ENCODE data around the gene ATF3. TPM values are rescaled to one million over a fixed set of nuclear protein-coding genes. Genes with fewer than 3 reads are reported as not detected.
"Not testable (repeated sequence)": the region's sequence is repeated elsewhere in the genome, so short reads cannot be mapped to it uniquely, and the experiment has no call there.

Gene ATF3
- total RNA-seq, 2 experiments from 2014 or later: 42.4 to 44.9 TPM

DNA sequence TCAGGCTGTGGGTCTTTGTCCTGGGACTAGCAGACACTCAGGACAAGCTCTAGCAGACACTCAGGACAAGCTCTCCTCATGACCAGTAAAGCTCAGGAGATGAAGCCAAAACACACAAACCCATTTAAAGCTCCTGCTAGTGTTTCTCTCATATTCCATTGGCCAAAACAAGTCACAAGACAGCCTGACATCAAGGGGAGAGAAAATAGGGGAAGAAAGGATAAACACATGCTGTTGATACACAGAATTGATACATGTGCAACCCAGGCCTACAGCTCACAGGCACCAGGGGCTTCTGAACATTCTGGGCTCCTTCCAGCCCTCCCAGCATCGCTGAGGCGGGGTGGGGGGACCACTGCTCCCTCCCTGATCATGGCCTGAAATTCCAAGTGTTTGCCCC is 35.3 kb downstream of the ATF3 start:
- no peak overlapping the region for H3K4me3 Mint-ChIP-seq
- H3K9me3 Mint-ChIP-seq: no peaks in the 10 kb centered on the region
- no peaks in the 10 kb centered on the region for H3K27me3 Mint-ChIP-seq
- no peak for DNase-seq
- no peaks in the 10 kb centered on the region for H3K4me1 Mint-ChIP-seq
- no peaks in the 10 kb centered on the region for H3K36me3 Mint-ChIP-seq
- H3K27ac Mint-ChIP-seq: no peak overlapping the region

DNA sequence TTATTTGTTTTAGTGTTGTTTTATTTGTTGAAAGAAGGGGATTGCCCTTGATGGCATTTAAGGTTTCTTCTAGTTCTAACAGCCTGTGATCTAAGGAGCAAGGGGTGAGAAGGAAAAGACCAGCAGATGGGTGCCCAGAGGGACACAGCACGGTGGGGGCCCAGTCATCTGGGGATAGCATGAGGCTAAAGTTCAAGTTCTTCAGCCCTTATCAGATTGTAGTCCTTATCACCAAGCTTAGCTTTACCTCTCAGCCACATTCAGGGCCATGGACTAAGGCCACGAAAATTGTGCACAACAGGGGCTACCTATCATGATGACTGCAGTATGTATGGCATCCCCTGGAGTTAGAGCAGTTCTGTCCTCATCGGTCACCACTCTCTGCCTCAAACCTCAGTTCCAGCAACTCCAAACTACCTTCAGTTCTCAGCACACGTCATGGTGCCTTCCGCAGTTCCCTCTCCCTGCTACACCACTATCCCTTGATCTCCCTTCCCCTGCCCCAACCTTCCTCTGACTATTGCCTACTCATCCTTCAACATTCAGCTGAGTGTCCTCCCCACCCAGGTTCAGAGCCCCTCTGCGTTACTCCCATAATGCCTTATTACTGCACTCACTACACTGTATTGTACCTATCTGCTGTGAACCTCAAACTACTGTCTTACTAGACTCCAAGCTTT is 36.4 kb downstream of the ATF3 start:
- no peaks in the 10 kb centered on the region for H3K36me3 Mint-ChIP-seq
- H3K9me3 Mint-ChIP-seq: no peaks in the 10 kb centered on the region
- DNase-seq: no peak
- no peak overlapping the region for H3K4me3 Mint-ChIP-seq
- no peak overlapping the region for H3K27ac Mint-ChIP-seq
- no peaks in the 10 kb centered on the region for H3K4me1 Mint-ChIP-seq
- no peaks in the 10 kb centered on the region for H3K27me3 Mint-ChIP-seq

DNA sequence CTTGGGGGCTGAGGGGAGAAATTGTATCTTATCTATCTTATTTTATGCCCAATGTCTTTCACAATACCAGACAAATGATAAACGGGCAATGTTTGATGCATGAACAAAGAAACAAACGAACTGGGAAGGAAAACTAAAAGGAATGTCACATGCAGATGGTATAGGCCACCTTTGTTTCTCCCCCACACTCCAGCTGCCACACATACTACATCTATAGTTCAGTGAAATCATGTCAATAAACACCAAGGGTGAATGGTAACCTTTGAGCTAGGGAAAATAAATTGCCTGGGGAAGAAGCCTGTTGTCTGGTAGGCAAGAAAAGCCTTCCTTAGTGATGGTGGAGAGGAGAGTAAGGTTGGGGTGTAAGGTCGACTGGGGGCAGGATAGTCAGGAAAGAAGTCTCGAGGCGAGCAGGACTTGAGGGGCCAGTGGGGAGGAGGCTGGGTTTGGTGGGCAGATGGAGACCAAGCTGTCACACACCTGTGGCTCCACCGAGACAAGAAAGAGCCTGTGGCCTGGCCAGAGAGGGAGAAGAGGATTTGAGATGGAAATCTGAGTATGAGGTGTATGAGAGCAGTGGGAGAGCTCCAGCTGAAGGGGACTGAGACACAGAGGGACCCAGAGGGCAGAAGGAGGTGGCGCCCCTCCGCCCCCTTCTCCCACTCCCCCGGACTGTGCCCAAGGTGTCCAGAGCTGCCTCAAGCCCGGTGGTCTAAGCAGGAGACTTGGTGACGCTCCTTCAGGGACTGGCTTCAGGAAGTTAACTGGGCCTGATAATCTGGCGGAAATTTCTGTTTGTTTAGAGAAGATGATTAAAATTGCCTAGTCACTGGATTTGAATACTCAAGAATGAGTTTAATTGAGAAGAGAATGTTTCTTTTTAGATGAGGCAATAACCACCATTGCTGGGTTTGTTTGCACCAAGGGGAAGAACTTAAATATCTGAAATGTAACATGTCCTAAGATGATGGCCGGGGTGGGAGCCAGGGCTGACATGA is 37.3 kb downstream of the ATF3 start:
- H3K9me3 Mint-ChIP-seq: no peaks in the 10 kb centered on the region
- no peaks in the 10 kb centered on the region for H3K27me3 Mint-ChIP-seq
- no peaks in the 10 kb centered on the region for H3K4me1 Mint-ChIP-seq
- DNase-seq: no peak
- no peak overlapping the region for H3K27ac Mint-ChIP-seq
- H3K36me3 Mint-ChIP-seq: no peaks in the 10 kb centered on the region
- no peak overlapping the region for H3K4me3 Mint-ChIP-seq

- Mint-ChIP-seq H3K4me3 (no peak overlapping the region), H3K27ac (no peak overlapping the region), H3K4me1 (no peaks in the 10 kb centered on the region), H3K9me3 (no peaks in the 10 kb centered on the region), H3K36me3 (no peaks in the 10 kb centered on the region), H3K27me3 (no peaks in the 10 kb centered on the region)
- DNase-seq: no peak
These were observed 38.0 kb downstream of the ATF3 start for GRCh38 chr1:212646588-212646987.

DNA sequence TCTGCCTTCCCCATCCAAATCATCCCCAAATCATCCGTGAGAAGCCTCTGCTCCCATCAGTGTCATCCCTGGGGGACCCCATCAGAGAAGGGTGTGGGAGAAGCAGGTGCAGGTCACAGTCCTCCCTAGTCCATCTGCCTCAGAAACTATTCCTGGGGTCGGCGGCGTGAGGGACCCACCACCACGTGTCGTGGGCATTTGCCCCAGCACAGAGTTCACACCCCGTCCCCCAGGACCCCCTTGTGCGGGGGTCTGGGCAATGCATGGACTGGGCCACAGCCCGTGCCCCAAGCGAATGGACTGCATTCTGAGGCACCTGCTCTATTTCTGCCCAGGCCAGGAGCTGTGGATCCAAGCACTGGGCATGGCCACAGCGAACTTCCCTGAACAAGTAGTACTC is 38.4 kb downstream of the ATF3 start:
- H3K36me3 Mint-ChIP-seq: no peaks in the 10 kb centered on the region
- H3K4me1 Mint-ChIP-seq: no peaks in the 10 kb centered on the region
- no peak for DNase-seq
- no peak overlapping the region for H3K27ac Mint-ChIP-seq
- no peak overlapping the region for H3K4me3 Mint-ChIP-seq
- H3K9me3 Mint-ChIP-seq: no peaks in the 10 kb centered on the region
- H3K27me3 Mint-ChIP-seq: no peaks in the 10 kb centered on the region

DNA sequence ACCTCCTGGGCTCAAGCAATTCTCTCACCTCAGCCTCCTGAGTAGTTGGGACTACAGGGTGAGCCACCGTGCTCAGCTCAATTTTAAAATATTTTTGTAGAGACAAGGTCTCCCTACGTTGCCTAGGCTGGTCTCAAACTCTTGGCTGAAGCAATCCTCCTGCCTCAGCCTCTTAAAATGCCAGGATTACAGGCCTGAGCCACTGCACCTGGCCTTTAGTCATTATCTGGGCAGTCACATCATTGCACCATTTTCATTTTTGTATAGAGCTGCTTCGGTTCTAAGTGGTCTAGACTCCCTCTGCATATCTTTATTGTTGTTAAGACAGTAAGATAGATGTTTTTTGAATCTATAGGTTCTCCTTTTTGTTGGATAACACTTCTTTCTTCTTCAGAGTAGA is 39.9 kb downstream of the ATF3 start:
- no peaks in the 10 kb centered on the region for H3K27me3 Mint-ChIP-seq
- H3K4me3 Mint-ChIP-seq: no peak overlapping the region
- H3K4me1 Mint-ChIP-seq: no peaks in the 10 kb centered on the region
- H3K9me3 Mint-ChIP-seq: no peaks in the 10 kb centered on the region
- H3K27ac Mint-ChIP-seq: no peak overlapping the region
- no peak for DNase-seq
- H3K36me3 Mint-ChIP-seq: no peaks in the 10 kb centered on the region

DNA sequence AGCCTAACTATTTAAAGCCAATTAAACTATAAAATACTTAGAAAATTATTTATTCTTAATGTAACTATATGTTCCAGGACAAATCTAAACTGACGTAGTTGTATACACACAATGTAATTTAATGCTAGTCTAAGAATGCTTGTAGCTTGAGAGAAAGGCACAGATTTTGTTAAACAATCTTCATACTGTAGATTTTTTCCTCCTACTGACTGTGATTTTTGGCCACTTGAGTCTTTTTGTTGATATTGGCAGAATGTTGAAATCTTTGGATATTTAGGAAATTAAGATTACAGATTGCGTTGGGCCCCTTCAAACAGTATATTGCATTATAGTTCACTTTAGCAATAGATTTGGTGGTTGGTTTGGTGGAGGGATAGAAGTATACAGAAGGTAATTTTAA is 40.5 kb downstream of the ATF3 start:
- peaks cover 3% of the 10 kb centered on the region for H3K27me3 Mint-ChIP-seq
- no peak overlapping the region for H3K27ac Mint-ChIP-seq
- H3K4me3 Mint-ChIP-seq: no peak overlapping the region
- H3K36me3 Mint-ChIP-seq: no peaks in the 10 kb centered on the region
- no peak for DNase-seq
- H3K9me3 Mint-ChIP-seq: no peaks in the 10 kb centered on the region
- no peaks in the 10 kb centered on the region for H3K4me1 Mint-ChIP-seq

GRCh38 chr1:212650228-212650627 is 41.7 kb downstream of the ATF3 start:
- H3K27me3 Mint-ChIP-seq: peaks cover 6% of the 10 kb centered on the region
- H3K27ac Mint-ChIP-seq: no peak overlapping the region
- no peak for DNase-seq
- H3K9me3 Mint-ChIP-seq: no peaks in the 10 kb centered on the region
- H3K36me3 Mint-ChIP-seq: no peaks in the 10 kb centered on the region
- H3K4me3 Mint-ChIP-seq: no peak overlapping the region
- H3K4me1 Mint-ChIP-seq: no peaks in the 10 kb centered on the region

DNA sequence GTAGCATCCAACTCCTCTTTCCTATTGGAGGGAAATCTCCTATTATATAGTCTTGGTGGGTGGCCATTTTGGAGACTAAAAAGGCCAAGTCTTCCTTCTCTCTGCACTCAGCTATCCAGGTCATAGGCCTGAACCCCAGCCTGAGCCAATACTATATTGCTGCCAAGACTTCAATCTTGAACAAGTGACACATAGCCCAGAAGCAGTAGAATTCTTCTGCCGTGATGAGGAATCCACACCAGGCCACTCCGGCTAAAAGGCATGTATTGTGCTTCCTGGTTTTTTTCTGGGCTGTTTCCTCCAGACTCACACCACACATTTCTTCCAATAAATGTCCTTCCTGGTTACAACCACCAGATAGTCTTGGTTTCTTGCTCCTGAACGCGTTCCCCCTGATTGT is 43.0 kb downstream of the ATF3 start:
- DNase-seq: no peak
- H3K9me3 Mint-ChIP-seq: no peaks in the 10 kb centered on the region
- H3K4me3 Mint-ChIP-seq: no peak overlapping the region
- H3K27me3 Mint-ChIP-seq: peaks cover 6% of the 10 kb centered on the region
- H3K36me3 Mint-ChIP-seq: no peaks in the 10 kb centered on the region
- no peak overlapping the region for H3K27ac Mint-ChIP-seq
- no peaks in the 10 kb centered on the region for H3K4me1 Mint-ChIP-seq

DNA sequence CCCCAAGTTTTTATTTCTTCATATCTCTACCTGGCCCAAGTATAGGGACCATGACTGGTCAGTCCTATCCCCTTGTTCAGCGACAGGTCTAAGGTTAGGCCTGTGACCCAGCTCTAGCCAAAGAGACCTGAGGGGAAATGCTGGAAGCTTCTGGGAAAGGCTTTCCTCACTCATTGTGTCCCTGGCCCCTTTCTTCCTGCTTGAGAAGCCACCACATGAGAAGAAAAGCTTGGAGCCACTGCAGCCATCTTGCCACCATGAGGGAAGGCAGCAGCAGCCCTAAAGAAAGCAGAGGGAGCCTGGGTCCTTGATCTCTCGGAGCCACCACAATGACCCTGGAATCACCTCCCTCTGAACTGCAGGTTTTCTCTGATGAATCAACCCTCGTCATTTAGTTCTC is 43.4 kb downstream of the ATF3 start:
- Mint-ChIP-seq H3K36me3 (no peaks in the 10 kb centered on the region), H3K27me3 (peaks cover 6% of the 10 kb centered on the region), H3K27ac (no peak overlapping the region), H3K4me3 (no peak overlapping the region), H3K4me1 (no peaks in the 10 kb centered on the region), H3K9me3 (no peaks in the 10 kb centered on the region)
- DNase-seq: no peak

DNA sequence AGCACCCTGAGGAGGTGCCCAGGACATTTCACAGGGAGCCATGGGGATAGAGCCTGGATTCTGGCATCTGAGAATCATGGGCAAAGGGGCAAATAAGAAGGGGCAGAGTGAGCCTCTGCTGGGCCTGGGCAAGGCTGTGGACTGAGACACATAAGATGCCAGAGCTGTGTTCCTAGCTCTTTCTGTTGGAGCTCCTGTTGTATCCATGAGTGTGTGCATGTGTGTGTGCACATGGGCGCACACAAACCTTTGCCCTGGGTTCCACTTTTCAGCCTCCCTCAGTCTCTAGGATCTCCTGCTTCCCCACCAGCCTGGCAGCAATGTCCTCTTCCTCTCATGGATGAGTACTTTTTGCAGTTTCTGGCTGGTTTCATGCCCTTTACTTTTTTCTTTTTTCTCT is 44.0 kb downstream of the ATF3 start:
- Mint-ChIP-seq H3K27ac (no peak overlapping the region), H3K36me3 (no peaks in the 10 kb centered on the region), H3K27me3 (peaks cover 6% of the 10 kb centered on the region), H3K9me3 (no peaks in the 10 kb centered on the region), H3K4me1 (no peaks in the 10 kb centered on the region), H3K4me3 (no peak overlapping the region)
- no peak for DNase-seq

DNA sequence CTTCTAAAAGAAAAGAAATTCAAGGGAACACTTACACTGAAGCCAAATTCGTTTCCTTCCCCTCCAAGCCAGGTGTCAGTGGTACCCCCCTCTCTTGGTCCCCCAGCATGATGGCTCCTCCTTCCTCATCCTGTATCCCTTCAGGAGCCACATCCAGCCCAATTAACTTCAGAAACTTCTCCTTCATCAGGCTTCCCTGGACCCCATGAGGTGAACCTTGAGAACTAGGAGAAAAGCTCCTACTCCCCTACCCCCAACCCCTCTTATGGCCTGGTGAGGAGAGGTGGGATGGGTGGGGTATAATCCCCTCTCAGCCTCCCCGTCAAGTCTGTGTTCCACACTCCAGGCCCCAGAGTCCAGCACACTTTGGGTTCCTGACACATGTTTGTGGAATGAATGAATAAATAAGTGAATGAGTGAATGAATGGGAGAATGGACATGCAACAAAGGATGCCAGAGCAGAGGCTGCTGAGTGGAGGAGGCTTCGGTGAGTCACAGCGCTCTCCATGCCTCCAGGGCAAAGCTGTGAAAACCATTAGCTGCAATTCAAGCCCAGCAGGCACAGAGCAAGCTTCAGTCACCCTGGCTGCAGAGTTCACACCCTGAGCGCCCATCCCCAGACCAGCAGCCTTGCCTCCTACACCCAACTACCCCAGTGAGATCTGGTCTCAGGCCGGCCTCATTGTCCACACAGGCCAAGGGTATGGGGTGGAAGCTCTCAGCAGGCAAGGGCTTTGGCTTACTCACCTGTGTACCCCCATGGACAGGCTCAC is 47.3 kb downstream of the ATF3 start:
- Mint-ChIP-seq H3K4me1 (no peaks in the 10 kb centered on the region), H3K27ac (no peak overlapping the region), H3K27me3 (peaks cover 6% of the 10 kb centered on the region), H3K36me3 (no peaks in the 10 kb centered on the region), H3K9me3 (no peaks in the 10 kb centered on the region), H3K4me3 (no peak overlapping the region)
- no peak for DNase-seq

- H3K36me3 Mint-ChIP-seq: no peaks in the 10 kb centered on the region
- no peaks in the 10 kb centered on the region for H3K4me1 Mint-ChIP-seq
- no peak overlapping the region for H3K4me3 Mint-ChIP-seq
- H3K9me3 Mint-ChIP-seq: no peaks in the 10 kb centered on the region
- no peak for DNase-seq
- peaks cover 6% of the 10 kb centered on the region for H3K27me3 Mint-ChIP-seq
- no peak overlapping the region for H3K27ac Mint-ChIP-seq
These were observed 48.2 kb downstream of the ATF3 start for GRCh38 chr1:212656730-212657129.

GRCh38 chr1:212658250-212658649 is 49.7 kb downstream of the ATF3 start:
- H3K4me3 Mint-ChIP-seq, H3K27me3 Mint-ChIP-seq, H3K36me3 Mint-ChIP-seq, H3K27ac Mint-ChIP-seq, H3K9me3 Mint-ChIP-seq, DNase-seq, H3K4me1 Mint-ChIP-seq: not testable (repeated sequence)
